Liver (tissue), 9 donors: ENCODE results near the gene ST14. TPM values are rescaled to one million over a fixed set of nuclear protein-coding genes. Genes with fewer than 3 reads are reported as not detected.

Source experiments
- DNase-seq: peaks from one replicate; pipeline ENCODE4 v3.0.0-alpha.2; 2017; ENCODE audit warnings: low spot score
- H3K27ac ChIP-seq, 2 donors: one replicate each; pipeline ENCODE4 v1.7.0; 2013; ENCODE audit warnings: inconsistent platforms in 2 of 2, low read length in 2 of 2, control low read depth in 1 of 2, low read depth in 1 of 2, mild to moderate bottlenecking in 1 of 2
- H3K27me3 ChIP-seq, 4 donors: one replicate each; pipeline versions ENCODE4 v1.6.1 to v1.7.0; 2013; ENCODE audit warnings: low read length in 3 of 4, inconsistent platforms in 1 of 4, mild to moderate bottlenecking in 1 of 4, moderate library complexity in 1 of 4; ENCODE audit not compliant: control insufficient read depth in 4 of 4, insufficient read depth in 4 of 4
- H3K36me3 ChIP-seq, 4 donors: one replicate each; pipeline versions ENCODE4 v1.6.1 to v1.7.0; 2013; ENCODE audit warnings: low read length in 3 of 4, mild to moderate bottlenecking in 3 of 4, low read depth in 1 of 4, moderate library complexity in 1 of 4; ENCODE audit not compliant: control insufficient read depth in 4 of 4, insufficient read depth in 3 of 4
- H3K4me1 ChIP-seq, 4 donors: one replicate each; pipeline versions ENCODE4 v1.6.1 to v1.7.0; 2013; ENCODE audit warnings: low read length in 3 of 4, mild to moderate bottlenecking in 3 of 4, moderate library complexity in 1 of 4; ENCODE audit not compliant: control insufficient read depth in 4 of 4, insufficient read depth in 4 of 4
- H3K4me3 ChIP-seq, 3 donors: one replicate each; pipeline versions ENCODE4 v1.6.1 to v1.7.0; 2013; ENCODE audit warnings: low read length in 3 of 3, control low read depth in 1 of 3, low read depth in 1 of 3, mild to moderate bottlenecking in 1 of 3
- H3K9ac ChIP-seq, 2 donors: one replicate each; pipeline ENCODE4 v1.7.0; 2013; ENCODE audit warnings: low read length in 2 of 2, mild to moderate bottlenecking in 2 of 2, moderate library complexity in 2 of 2, control low read depth in 1 of 2, low read depth in 1 of 2
- H3K9me3 ChIP-seq, 4 donors: one replicate each; pipeline versions ENCODE4 v1.6.1 to v1.7.0; 2013; ENCODE audit warnings: low read length in 3 of 4; ENCODE audit not compliant: control insufficient read depth in 4 of 4
- EGR1 ChIP-seq, 2 donors: IDR thresholded peaks; 2 replicates each; pipeline ENCODE4 v1.6.1; 2016 to 2018; ENCODE audit warnings: antibody characterized with exemption in 2 of 2, low read depth in 2 of 2
- FOXA2 ChIP-seq: IDR thresholded peaks from 2 replicates; pipeline ENCODE4 v1.6.1; 2016; ENCODE audit warnings: antibody characterized with exemption
- GABPA ChIP-seq, 2 donors: IDR thresholded peaks in 1 of 2; conservative IDR thresholded peaks in 1 of 2; 2 replicates each; pipeline ENCODE4 v1.6.1; 2016; ENCODE audit warnings: antibody characterized with exemption in 2 of 2, mild to moderate bottlenecking in 1 of 2, moderate library complexity in 1 of 2
- HNF4A ChIP-seq, 2 donors: conservative IDR thresholded peaks; 2 replicates each; pipeline ENCODE4 v1.6.1; 2016; ENCODE audit warnings: antibody characterized with exemption in 2 of 2, mild to moderate bottlenecking in 2 of 2
- HNF4G ChIP-seq: IDR thresholded peaks from 2 replicates; pipeline ENCODE4 v1.6.1; 2016; ENCODE audit warnings: antibody characterized with exemption
- JUND ChIP-seq, 2 donors: IDR thresholded peaks; 2 replicates each; pipeline ENCODE4 v1.6.1; 2016; ENCODE audit warnings: antibody characterized with exemption in 2 of 2
- NR2F2 ChIP-seq: IDR thresholded peaks from 2 replicates; pipeline ENCODE4 v1.6.1; 2016; ENCODE audit warnings: antibody characterized with exemption
- RAD21 ChIP-seq, 2 donors: IDR thresholded peaks; 2 replicates each; pipeline ENCODE4 v1.6.1; 2016; ENCODE audit warnings: antibody characterized with exemption in 2 of 2, mild to moderate bottlenecking in 2 of 2
- RXRA ChIP-seq, 2 donors: IDR thresholded peaks; 2 replicates each; pipeline ENCODE4 v1.6.1; 2017 to 2018; ENCODE audit warnings: antibody characterized with exemption in 2 of 2, mild to moderate bottlenecking in 1 of 2
- TAF1 ChIP-seq: conservative IDR thresholded peaks from 2 replicates; pipeline ENCODE4 v1.6.1; 2016; ENCODE audit warnings: antibody characterized with exemption, mild to moderate bottlenecking
- YY1 ChIP-seq: IDR thresholded peaks from 2 replicates; pipeline ENCODE4 v1.6.1; 2016; ENCODE audit warnings: antibody characterized with exemption, mild to moderate bottlenecking
- WGBS: extraction: QIAGEN DNeasy Blood & Tissue Kit; methylation state at CpG from one replicate; pipeline ENCODE4 v1.1.7; 2013; 5-methylcytosine and 5-hydroxymethylcytosine counted together
- polyA plus RNA-seq, 2 donors: library from polyadenylated mRNA; stranded (reverse) in 1 of 2; unstranded in 1 of 2; fragments of 200-250 nt in 1 of 2; fragments of >200 nt in 1 of 2; fragmentation: Nextera tagmentation in 1 of 2; extraction: Ambion mirVana in 1 of 2; gene quantifications; one replicate each; pipeline versions ENCODE4 v1.2.1 to v1.2.3, GENCODE V29; 2013 to 2015
- total RNA-seq, 2 donors: library from RNA; depleted of rRNA; stranded (reverse); fragments of >200 nt; gene quantifications; one replicate each; pipeline ENCODE4 v1.2.3, GENCODE V29; 2014
- TF ChIP-seq, protein P1 (sequence below): IDR thresholded peaks from 2 replicates; pipeline ENCODE4 v1.6.1; 2016; ENCODE audit warnings: antibody characterized with exemption
- TF ChIP-seq, protein P2 (sequence below): IDR thresholded peaks from 2 replicates; pipeline ENCODE4 v1.6.1; 2016; ENCODE audit warnings: antibody characterized with exemption
- TF ChIP-seq, protein P3 (sequence below): fragments of 150-350 bp; IDR thresholded peaks from 2 replicates; pipeline ENCODE4 v1.5.1; 2017; ENCODE audit warnings: improper control_type of control experiment, low read depth, low read length; ENCODE audit not compliant: missing input control
- TF ChIP-seq, protein P4 (sequence below): IDR thresholded peaks from 2 replicates; pipeline ENCODE4 v1.6.1; 2016; ENCODE audit warnings: antibody characterized with exemption, mild to moderate bottlenecking
- donor health status: healthy.
- donor health status: healthy.
- donor health status: healthy.
- donor health status: healthy.
- donor health status: healthy.

Gene ST14
- total and polyA plus RNA-seq, 4 donors = 2.8 to 5.9 (median 4.5) TPM

DNA sequence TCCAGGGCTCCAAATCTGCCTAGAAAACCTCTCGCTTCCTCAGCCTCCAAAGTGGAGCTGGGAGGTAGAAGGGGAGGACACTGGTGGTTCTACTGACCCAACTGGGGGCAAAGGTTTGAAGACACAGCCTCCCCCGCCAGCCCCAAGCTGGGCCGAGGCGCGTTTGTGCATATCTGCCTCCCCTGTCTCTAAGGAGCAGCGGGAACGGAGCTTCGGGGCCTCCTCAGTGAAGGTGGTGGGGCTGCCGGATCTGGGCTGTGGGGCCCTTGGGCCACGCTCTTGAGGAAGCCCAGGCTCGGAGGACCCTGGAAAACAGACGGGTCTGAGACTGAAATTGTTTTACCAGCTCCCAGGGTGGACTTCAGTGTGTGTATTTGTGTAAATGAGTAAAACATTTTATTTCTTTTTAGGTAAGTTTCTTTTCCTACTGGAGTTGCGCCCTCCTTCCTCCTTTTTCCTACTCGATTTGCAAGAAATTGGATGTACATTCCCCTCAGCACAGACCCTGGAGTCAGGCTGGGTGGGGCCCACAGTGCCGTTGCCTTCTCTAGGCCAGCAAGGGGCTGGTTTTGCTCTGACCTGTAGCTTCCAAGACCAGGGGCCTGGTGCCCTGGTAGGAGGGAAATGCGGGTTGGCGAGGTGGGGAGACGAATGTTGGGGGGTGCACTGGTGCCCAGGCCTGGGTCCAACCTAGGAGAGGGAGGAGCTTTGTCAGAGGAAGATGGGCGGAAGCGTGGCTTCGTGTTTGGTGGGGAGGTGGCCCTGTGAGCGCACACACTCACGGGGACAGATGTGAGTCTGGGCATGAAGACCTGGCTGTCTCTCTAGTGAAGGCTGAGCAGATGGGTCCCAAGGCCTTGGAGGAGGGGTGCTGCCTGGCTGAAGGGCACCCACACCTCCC is 50.6 kb downstream of the ST14 start:
- H3K9me3 ChIP-seq = no peaks in the 10 kb centered on the region
- no peaks in the 10 kb centered on the region for H3K36me3 ChIP-seq
- DNase-seq = peak; percentile 27
- 89% methylated on average over 23 of the region's 23 CpGs for WGBS
- H3K4me3 ChIP-seq = no peak overlapping the region
- no peaks in the 10 kb centered on the region for H3K27me3 ChIP-seq
- no peak overlapping the region for H3K9ac ChIP-seq
- TF ChIP-seq TAF1 = no peak
- no peak for TF ChIP-seq GABPA (IDR thresholded peaks at IDR 0.05 in 1 of 2, conservative IDR thresholded peaks at IDR 0.05 in 1 of 2)
- TF ChIP-seq, protein P1, sequence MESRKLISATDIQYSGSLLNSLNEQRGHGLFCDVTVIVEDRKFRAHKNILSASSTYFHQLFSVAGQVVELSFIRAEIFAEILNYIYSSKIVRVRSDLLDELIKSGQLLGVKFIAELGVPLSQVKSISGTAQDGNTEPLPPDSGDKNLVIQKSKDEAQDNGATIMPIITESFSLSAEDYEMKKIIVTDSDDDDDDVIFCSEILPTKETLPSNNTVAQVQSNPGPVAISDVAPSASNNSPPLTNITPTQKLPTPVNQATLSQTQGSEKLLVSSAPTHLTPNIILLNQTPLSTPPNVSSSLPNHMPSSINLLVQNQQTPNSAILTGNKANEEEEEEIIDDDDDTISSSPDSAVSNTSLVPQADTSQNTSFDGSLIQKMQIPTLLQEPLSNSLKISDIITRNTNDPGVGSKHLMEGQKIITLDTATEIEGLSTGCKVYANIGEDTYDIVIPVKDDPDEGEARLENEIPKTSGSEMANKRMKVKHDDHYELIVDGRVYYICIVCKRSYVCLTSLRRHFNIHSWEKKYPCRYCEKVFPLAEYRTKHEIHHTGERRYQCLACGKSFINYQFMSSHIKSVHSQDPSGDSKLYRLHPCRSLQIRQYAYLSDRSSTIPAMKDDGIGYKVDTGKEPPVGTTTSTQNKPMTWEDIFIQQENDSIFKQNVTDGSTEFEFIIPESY = no peak
- TF ChIP-seq YY1 = no peak
- TF ChIP-seq RAD21 (IDR thresholded peaks at IDR 0.05) = no peak
- no peak for TF ChIP-seq FOXA2
- no peak for TF ChIP-seq JUND (IDR thresholded peaks at IDR 0.05)
- no peak for TF ChIP-seq EGR1 (IDR thresholded peaks at IDR 0.05; ENCODE audit: low read depth in 2 of 2)
- TF ChIP-seq HNF4A (conservative IDR thresholded peaks at IDR 0.05) = no peak
- TF ChIP-seq NR2F2 = no peak
- TF ChIP-seq, protein P2, sequence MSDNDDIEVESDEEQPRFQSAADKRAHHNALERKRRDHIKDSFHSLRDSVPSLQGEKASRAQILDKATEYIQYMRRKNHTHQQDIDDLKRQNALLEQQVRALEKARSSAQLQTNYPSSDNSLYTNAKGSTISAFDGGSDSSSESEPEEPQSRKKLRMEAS = no peak
- TF ChIP-seq, protein P3, sequence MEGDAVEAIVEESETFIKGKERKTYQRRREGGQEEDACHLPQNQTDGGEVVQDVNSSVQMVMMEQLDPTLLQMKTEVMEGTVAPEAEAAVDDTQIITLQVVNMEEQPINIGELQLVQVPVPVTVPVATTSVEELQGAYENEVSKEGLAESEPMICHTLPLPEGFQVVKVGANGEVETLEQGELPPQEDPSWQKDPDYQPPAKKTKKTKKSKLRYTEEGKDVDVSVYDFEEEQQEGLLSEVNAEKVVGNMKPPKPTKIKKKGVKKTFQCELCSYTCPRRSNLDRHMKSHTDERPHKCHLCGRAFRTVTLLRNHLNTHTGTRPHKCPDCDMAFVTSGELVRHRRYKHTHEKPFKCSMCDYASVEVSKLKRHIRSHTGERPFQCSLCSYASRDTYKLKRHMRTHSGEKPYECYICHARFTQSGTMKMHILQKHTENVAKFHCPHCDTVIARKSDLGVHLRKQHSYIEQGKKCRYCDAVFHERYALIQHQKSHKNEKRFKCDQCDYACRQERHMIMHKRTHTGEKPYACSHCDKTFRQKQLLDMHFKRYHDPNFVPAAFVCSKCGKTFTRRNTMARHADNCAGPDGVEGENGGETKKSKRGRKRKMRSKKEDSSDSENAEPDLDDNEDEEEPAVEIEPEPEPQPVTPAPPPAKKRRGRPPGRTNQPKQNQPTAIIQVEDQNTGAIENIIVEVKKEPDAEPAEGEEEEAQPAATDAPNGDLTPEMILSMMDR = no peak
- no peak for TF ChIP-seq HNF4G
- TF ChIP-seq, protein P4, sequence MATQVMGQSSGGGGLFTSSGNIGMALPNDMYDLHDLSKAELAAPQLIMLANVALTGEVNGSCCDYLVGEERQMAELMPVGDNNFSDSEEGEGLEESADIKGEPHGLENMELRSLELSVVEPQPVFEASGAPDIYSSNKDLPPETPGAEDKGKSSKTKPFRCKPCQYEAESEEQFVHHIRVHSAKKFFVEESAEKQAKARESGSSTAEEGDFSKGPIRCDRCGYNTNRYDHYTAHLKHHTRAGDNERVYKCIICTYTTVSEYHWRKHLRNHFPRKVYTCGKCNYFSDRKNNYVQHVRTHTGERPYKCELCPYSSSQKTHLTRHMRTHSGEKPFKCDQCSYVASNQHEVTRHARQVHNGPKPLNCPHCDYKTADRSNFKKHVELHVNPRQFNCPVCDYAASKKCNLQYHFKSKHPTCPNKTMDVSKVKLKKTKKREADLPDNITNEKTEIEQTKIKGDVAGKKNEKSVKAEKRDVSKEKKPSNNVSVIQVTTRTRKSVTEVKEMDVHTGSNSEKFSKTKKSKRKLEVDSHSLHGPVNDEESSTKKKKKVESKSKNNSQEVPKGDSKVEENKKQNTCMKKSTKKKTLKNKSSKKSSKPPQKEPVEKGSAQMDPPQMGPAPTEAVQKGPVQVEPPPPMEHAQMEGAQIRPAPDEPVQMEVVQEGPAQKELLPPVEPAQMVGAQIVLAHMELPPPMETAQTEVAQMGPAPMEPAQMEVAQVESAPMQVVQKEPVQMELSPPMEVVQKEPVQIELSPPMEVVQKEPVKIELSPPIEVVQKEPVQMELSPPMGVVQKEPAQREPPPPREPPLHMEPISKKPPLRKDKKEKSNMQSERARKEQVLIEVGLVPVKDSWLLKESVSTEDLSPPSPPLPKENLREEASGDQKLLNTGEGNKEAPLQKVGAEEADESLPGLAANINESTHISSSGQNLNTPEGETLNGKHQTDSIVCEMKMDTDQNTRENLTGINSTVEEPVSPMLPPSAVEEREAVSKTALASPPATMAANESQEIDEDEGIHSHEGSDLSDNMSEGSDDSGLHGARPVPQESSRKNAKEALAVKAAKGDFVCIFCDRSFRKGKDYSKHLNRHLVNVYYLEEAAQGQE = no peak
- TF ChIP-seq RXRA (IDR thresholded peaks at IDR 0.05) = no peak
- H3K27ac ChIP-seq = no peak overlapping the region
- H3K4me1 ChIP-seq = peaks cover 0 to 3% (median 0%) of the 10 kb centered on the region in 4 donors
